ENCODE data around the gene EFHD1. TPM values are rescaled to one million over a fixed set of nuclear protein-coding genes. Genes with fewer than 3 reads are reported as not detected.

EFHD1 gene
- total and polyA plus RNA-seq, 2 donors (not counting 1 experiment from before 2014, with no cell fraction given), result not detected

GRCh38 chr2:232622563-232622962 lies 10.8 kb upstream of the EFHD1 start:
- 95% methylated on average over 4 of the region's 7 CpGs for WGBS (ENCODE audit: insufficient coverage)
- POLR2A ChIA-PET, result interaction anchor here (0.7 kb wide), 1 partner anchor 668 kb away, joined by 8 read pairs; no protein-coding TSS in a partner anchor
- peaks cover 0 to 9% (median 4%) of the 10 kb centered on the region in 4 experiments for H3K27me3 ChIP-seq (replicated peaks in 1 of 4; ENCODE audit: control extremely low read depth in 1 of 4, control insufficient read depth in 3 of 4, insufficient read depth in 4 of 4, low read length in 3 of 4)
- no peaks in the 10 kb centered on the region for H3K79me2 ChIP-seq (ENCODE audit: control insufficient read depth, insufficient read depth, low read length)
- Mint-ChIP-seq H3K4me1 (peaks cover 2% of the 10 kb centered on the region), H3K4me3 (no peak overlapping the region), H3K27me3 (peaks cover 19% of the 10 kb centered on the region), H3K27ac (no peak overlapping the region), H3K9me3 (ENCODE audit: insufficient read depth) (no peaks in the 10 kb centered on the region)
- TF ChIP-seq EZH2 (IDR thresholded peaks at IDR 0.05; ENCODE audit: borderline replicate concordance, insufficient read depth, low read depth, low read length, poor library complexity, severe bottlenecking) (no peak), CTCF (IDR thresholded peaks at IDR 0.05) (no peak)
- no peak for DNase-seq
- no peak for ATAC-seq (ENCODE audit: low read depth)
- H3K36me3 ChIP-seq (replicated peaks in 1 of 2; ENCODE audit: control extremely low read depth in 1 of 2, control insufficient read depth in 1 of 2, extremely low read depth in 1 of 2, insufficient read depth in 2 of 2, low read length in 1 of 2), result no peaks in the 10 kb centered on the region
- no peaks in the 10 kb centered on the region for H3K4me1 ChIP-seq (ENCODE audit: control insufficient read depth in 2 of 2, insufficient read depth in 2 of 2, low read length in 2 of 2)
- H3K4me2 ChIP-seq (replicated peaks; ENCODE audit: low read depth, low read length, poor library complexity, severe bottlenecking), result no peak overlapping the region
- no peak overlapping the region for H3K27ac ChIP-seq (ENCODE audit: low read length in 2 of 2)
- H3K9ac ChIP-seq (ENCODE audit: low read length), result no peak overlapping the region
- H4K20me1 ChIP-seq (ENCODE audit: control insufficient read depth, insufficient read depth, low read length, poor library complexity, severe bottlenecking), result no peaks in the 10 kb centered on the region
- CTCF ChIA-PET, result no interaction called here
- H3K4me3 ChIP-seq (ENCODE audit: control extremely low read depth in 1 of 5, extremely low read depth in 1 of 5, insufficient read depth in 1 of 5, low read depth in 2 of 5, low read length in 4 of 5), result no peak overlapping the region
- no peak overlapping the region for H2AFZ ChIP-seq (ENCODE audit: insufficient read depth, low read depth, low read length, poor library complexity, severe bottlenecking)
- H3K9me3 ChIP-seq (ENCODE audit: control extremely low read depth in 1 of 3, control insufficient read depth in 2 of 3, insufficient read depth in 1 of 3, low read length in 2 of 3), result no peaks in the 10 kb centered on the region
- intact Hi-C loops (cut with micrococcal nuclease), result no loop called here

- 82% methylated on average over 7 of the region's 10 CpGs for WGBS (ENCODE audit: insufficient coverage)
- Histone ChIP-seq H3K4me3 (ENCODE audit: control extremely low read depth in 1 of 5, extremely low read depth in 1 of 5, insufficient read depth in 1 of 5, low read depth in 2 of 5, low read length in 4 of 5) (no peak overlapping the region), H3K4me2 (replicated peaks; ENCODE audit: low read depth, low read length, poor library complexity, severe bottlenecking) (no peak overlapping the region), H3K27me3 (replicated peaks in 1 of 4; ENCODE audit: control extremely low read depth in 1 of 4, control insufficient read depth in 3 of 4, insufficient read depth in 4 of 4, low read length in 3 of 4) (peaks cover 0 to 14% (median 7%) of the 10 kb centered on the region in 4 experiments), H2AFZ (ENCODE audit: insufficient read depth, low read depth, low read length, poor library complexity, severe bottlenecking) (no peak overlapping the region), H3K9me3 (ENCODE audit: control extremely low read depth in 1 of 3, control insufficient read depth in 2 of 3, insufficient read depth in 1 of 3, low read length in 2 of 3) (no peaks in the 10 kb centered on the region), H4K20me1 (ENCODE audit: control insufficient read depth, insufficient read depth, low read length, poor library complexity, severe bottlenecking) (no peaks in the 10 kb centered on the region), H3K4me1 (ENCODE audit: control insufficient read depth in 2 of 2, insufficient read depth in 2 of 2, low read length in 2 of 2) (no peaks in the 10 kb centered on the region), H3K36me3 (replicated peaks in 1 of 2; ENCODE audit: control extremely low read depth in 1 of 2, control insufficient read depth in 1 of 2, extremely low read depth in 1 of 2, insufficient read depth in 2 of 2, low read length in 1 of 2) (no peaks in the 10 kb centered on the region), H3K9ac (ENCODE audit: low read length) (no peak overlapping the region), H3K27ac (ENCODE audit: low read length in 2 of 2) (no peak overlapping the region), H3K79me2 (ENCODE audit: control insufficient read depth, insufficient read depth, low read length) (no peaks in the 10 kb centered on the region)
- Mint-ChIP-seq H3K4me3 (no peak overlapping the region), H3K4me1 (peaks cover 2% of the 10 kb centered on the region), H3K27me3 (peaks cover 19% of the 10 kb centered on the region), H3K9me3 (ENCODE audit: insufficient read depth) (no peaks in the 10 kb centered on the region), H3K27ac (no peak overlapping the region)
- no peak for DNase-seq
- ATAC-seq (ENCODE audit: low read depth), result no peak
- ChIA-PET POLR2A (interaction anchor here (0.7 kb wide), 1 partner anchor 410 kb away, joined by 6 read pairs; no protein-coding TSS in a partner anchor), CTCF (no interaction called here)
- TF ChIP-seq CTCF (IDR thresholded peaks at IDR 0.05) (no peak), EZH2 (IDR thresholded peaks at IDR 0.05; ENCODE audit: borderline replicate concordance, insufficient read depth, low read depth, low read length, poor library complexity, severe bottlenecking) (no peak)
- intact Hi-C loops (cut with micrococcal nuclease), result no loop called here
Observed at GRCh38 chr2:232623768-232624765, 9.3 kb upstream of the EFHD1 start.
